Fibroblast of skin of right quadriceps (primary cell): ENCODE data around the gene KLHL25.

Experiments used
- DNase-seq: peaks from one replicate; pipeline ENCODE4 v3.0.0-alpha.2; 2013

The KLHL25 gene

DNA sequence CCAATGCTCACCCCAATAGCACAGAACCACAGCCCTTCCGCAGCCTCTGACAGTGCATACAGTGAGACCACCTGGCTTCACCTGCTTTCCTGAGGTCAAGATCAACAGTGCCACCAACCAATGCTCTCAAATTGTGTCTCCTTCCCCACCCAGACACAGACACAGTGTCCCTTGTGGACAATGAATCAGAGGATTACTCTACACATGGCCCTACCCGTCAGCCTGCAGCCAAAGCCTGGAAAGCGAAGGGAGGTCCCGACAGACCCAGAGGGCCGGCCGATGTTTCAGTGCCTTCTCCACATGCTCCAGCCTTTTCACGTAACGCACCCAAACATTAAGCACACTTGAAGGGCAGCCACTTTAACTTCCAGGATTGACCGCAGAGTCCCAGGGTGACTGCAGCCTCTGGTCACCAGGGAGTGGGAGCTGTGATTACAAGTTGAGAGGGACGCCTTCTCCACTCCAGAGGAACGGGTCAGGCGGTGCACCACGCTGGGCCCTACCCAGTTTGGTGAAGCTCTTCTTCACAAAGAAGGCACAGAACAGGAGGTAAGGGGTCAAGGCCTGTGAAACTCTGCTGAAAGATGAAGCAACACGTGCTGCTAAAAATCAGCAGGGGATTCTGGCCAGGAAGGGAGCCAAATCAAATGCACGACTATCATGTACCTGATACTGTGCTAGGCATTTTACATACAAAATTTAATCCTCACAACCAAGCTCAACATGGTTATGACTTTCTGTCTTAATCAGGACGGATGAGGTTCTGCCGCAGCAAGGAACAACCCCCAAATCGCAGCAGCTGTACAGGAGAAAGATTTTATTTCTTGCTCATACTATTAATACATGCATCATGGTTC is 17.2 kb downstream of the KLHL25 start:
- no peak for DNase-seq

DNA sequence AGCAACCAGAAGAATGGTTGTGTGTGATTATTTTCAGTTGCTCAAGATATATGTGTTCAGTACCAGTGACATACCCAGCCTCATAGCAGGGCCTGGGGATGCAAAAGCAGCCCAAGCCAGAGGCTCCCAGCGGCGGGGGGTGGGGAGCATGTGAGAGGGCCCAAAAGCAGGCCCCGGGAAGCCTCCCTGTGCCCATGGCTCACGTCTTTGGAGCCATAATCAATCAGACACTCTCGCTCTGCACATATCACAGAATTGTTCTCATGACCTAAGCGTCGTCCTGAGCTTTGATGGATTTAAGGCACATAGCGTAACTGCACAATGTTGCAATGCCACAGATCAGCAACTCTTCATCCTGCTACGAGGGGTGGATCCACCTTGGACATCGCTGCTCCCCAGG is 20.8 kb downstream of the KLHL25 start:
- no peak for DNase-seq

DNA sequence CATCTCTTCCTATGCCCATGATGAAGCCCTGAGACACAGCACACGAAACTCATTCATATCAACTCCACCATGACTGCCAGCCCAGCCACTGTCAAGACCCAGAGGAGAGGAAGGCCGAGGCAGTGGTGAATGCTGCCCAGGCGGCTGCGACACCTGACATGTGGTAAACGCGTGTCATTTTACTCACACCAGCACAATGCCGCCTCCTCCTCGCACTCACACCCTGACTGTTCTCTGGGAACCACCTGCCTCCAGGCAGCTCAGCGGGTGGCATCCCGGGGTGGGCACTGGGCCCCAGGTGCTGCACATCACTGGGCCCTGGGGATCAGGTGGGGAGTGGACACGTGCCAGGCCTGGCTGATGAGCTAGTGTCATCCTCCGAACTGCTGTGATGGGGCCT is 21.5 kb downstream of the KLHL25 start:
- DNase-seq, result no peak

DNA sequence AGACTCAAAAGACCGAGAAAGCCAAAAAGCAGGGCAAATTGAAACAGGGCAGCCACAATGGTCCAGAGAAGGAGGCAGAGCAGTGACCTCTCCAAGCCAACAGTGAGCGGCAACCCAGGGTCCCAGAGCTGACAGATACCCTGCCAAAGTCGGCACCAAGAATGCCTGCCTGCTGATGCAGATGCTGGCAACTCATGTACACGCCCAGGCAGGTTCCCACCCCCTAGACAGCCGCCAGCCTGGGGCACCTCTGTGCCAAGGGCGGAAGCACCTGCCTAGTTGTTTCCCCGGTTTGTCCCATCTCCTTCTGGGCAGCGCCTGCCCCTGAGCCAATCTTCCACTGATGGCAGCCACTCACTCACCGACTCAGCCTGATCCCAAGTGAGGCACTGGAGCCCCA is 22.1 kb downstream of the KLHL25 start:
- no peak for DNase-seq

DNA sequence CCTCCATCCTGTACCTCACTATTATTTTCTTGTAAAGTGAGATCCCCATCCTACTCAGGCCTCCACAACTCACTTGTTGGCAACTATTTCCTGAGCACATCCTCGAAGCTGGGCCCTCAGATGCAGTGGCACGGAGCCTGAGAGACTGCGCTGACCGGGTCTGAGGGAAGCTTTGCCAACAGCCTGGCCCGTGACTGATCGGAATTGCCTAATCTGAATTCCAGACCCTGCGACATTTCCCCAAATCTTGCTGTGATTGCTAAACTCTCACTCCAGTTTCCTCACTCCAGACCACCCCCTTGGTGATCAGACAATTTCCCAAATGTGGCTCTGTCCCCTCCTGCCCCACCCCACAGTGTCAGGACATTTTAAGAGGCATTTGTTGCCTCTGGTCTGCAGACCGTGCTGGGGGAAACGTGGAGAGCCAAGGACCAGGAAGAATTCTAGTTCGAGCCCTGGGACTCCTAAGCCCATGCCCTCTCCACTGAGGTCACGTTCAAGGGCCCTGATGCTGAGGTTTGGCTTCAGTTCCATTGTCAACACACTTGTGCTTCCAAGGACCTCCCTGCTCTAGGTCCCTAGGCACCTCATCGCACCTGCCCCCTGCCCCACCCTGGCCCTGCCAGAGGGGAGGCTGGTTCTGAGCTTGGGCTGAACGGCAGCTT is 22.8 kb downstream of the KLHL25 start:
- DNase-seq, result no peak

DNA sequence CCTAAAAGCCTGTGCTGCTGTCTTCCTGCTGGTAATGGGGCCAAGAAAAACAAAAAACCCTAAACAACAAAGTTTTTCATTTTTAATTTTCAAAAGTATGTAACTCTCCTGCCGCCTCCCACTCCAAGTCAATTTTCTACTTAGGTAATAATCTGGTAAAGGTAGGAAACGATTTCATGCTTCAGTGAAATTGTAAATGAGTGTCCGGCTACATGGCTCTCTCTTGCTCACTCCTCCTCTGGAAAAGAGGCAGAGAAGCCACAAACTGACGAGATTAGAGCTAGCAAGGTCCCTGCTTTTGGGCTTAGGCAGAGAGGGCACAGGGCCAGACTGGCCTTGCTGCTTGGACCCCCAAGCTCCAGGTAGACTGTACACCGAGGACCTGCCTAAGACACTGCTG is 23.5 kb downstream of the KLHL25 start:
- no peak for DNase-seq

DNA sequence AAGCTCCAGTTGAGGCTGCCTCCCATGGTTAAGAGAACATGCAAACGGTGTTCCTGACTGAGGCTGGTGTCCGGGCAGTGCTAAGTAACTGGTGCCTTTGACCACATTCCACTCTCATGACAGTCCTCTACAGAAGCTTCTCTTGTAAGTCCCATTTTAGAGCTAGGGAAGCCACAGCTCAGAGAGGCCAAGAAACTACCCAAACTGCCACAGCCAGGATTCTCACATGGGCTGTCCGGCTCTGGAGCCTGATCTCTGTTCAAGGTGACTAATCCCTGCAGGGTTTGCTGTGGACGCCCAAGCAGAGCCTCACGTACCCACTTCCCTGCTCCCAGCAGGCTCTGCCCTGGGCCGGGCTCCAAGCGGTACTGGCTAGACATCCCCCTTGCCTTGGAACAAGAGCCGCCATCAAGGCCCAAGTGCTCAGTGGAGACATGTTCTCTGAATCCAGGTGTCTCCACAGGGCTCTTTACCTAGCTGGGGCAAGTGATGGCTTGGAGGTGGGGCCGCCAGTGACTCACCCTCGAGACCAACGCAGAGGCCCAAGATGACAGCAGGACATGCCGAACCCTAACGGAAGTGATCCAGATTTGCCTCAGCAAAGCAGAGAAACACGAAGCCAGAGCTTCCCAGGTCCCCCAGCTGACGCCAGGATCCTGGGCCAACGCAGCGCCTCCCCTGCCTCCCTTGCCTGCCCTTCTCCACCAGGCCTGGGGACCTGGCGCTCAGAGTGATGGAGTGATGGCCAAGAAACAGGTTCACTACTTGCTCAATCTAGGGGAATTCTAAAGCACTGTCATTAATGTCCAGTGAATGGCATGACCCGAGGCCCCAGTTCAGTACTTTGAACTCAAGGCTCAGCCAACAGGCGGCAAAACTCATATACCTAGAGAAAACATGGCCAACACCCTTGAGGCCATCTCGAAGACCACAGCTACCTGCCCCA is 24.4 kb downstream of the KLHL25 start:
- DNase-seq, result no peak

DNA sequence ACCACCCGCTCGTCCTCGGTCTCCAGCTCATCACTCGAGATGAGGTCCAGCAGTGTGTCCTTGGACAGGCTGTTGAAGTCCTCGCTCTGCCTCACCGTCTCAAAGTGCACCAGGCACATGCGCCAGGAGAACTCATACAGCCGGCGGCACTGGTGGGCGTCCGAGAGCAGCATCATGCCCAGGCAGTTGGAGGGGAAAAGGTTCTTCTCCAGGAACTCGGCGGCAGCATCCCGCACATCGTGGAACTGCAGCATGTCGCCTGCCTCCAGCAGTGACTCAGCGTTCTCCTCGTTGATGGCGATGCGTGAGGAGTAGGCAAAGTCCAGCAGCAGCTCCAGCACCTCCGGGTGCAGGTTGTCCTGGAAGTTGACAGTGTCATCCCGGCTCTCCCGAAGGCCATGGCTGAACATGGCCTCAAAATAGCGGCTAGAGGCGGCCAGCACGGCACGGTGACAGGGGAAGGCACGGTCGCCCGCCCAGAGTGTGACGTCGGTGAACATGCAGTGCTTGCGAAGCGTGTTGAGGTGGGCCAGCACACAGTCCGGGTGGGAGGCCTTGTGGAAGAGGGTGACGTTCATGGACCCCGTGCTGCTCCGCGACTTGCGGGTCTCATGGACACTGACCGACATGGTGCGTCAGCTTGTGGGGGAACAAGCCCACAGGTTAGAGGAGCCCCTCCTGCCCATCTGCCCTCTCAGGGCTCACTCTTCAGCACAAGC is 25.4 kb downstream of the KLHL25 start:
- no peak for DNase-seq

DNA sequence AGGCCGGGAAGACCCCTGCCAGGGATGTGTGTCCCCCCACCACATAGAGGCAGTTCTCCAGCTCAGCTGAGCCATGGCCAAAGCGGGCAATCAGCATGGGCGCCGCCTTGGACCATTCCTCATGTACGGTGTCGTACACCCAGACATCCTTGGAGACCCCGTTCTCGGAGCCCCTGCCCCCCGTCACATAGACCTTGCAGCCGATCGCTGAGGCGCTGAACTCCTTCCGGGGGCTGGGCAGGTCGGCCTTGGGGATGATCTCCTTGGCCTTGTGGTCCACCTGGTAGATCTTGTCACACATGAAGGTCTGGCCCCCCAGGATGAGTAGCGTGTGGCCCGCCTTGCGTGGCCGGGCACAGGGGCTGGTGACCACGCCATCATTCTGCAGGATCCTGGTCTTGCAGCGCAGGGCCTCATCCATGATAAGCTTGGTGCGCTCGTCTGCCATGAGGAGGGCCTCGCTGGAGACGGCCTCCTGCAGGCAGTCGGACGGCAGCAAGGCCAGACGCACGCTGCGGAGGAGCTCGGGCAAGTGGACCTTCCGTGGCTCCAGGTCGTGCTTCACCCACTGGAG is 26.0 kb downstream of the KLHL25 start:
- DNase-seq, result no peak

DNA sequence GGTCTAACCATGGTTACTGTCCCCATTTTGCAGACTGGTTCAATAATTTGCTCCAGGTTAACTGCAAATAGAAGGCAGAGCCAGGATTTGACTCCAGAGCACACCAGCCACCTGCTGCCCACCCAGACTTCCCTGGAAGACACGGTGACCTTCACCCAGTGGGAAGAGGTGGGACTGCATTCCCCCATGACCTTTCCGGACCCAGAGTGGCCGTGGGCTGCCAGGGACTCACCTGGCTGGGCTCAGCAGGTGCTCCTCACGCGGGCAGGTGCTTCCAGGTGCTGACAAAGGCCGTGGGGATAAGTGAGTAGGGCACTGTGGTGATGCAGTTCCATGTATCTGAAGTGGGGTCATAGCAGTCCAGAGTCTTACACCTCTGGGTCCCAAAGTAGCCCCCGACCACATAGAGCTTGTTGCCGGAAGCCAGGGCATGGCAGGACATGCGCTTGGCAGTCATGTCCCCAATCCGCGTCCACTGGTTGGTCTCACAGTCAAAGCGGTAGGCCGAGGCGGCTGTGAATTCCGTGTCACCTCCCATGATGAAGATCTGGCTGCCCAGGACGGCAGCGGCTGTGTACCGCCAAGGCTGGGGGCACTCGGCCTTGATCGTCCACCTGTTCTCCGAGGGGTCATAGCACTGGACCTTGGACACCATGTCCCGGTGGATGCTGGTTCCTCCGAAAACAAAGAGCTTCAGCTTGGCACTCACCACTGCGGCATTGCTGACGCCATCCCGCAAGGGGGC is 26.8 kb downstream of the KLHL25 start:
- DNase-seq, result no peak

DNA sequence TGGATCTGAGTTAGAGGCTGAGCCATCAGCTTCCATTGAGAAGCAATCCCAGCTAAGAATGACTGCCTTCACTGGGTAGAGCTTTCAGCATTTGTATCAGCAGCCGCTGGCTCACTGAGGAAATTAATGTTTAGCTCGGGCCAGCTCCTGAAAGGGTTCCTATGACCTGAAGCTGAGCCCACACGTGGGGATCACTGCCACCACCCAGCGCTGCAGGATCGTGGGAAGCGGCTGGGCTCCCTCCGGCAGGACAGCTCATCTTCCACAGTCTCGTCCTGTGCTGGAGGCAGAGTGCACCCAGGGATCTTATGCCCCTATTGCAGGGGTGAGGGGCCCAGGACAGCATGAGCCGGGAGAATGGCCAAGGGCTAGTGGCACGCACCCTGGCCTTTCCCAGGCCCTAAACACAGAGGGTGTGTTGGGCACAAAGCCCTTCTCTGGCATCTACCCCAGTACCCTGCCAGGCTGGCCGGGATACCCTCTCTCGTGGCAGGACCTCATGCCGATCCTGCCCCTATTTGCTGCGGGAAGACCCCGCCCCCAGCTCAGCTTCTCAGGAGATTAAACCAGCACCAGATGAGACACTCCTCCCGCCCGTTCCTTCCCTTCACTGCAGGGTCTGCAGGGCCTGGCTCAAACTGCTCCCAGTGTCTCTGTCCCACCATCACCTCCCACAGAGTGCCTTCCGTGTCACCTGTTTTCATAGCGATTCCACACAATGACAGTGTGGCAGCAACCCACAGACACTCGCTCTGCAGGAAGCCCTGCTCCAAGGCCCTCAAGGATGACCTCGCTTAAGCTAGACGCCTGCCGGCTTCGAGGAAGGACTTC is 28.5 kb downstream of the KLHL25 start:
- DNase-seq, result no peak

DNA sequence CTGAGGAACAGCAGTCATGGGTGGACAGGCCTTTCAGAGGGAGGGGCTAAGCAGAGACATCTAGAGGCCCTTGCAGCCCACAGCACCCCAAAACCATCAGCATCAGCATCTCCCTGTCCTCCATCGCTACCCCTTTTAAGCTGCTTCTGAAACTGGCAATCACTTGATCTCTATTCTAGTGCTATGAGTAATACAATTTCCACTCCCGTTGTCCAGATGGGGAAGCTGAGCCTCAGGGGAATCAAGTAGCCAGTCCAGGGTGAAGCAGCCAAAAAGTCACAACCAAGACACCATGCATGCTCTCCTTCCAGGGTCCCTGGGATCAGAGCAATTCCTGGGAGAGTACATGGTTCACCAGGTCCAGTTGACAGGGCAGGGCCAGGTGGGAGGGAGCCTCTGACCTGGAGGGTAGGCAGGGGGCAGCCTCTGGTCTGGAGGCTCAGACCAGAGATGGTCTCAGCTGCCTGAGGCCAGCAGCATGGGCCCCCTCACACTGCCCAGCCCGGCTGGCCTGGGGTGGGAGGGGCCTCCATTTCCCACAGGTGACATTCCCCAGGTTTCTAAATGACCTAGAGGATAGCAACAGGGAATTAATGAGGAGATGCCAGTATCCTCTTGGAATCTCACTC is 30.0 kb downstream of the KLHL25 start:
- DNase-seq, result peak; percentile 20

DNA sequence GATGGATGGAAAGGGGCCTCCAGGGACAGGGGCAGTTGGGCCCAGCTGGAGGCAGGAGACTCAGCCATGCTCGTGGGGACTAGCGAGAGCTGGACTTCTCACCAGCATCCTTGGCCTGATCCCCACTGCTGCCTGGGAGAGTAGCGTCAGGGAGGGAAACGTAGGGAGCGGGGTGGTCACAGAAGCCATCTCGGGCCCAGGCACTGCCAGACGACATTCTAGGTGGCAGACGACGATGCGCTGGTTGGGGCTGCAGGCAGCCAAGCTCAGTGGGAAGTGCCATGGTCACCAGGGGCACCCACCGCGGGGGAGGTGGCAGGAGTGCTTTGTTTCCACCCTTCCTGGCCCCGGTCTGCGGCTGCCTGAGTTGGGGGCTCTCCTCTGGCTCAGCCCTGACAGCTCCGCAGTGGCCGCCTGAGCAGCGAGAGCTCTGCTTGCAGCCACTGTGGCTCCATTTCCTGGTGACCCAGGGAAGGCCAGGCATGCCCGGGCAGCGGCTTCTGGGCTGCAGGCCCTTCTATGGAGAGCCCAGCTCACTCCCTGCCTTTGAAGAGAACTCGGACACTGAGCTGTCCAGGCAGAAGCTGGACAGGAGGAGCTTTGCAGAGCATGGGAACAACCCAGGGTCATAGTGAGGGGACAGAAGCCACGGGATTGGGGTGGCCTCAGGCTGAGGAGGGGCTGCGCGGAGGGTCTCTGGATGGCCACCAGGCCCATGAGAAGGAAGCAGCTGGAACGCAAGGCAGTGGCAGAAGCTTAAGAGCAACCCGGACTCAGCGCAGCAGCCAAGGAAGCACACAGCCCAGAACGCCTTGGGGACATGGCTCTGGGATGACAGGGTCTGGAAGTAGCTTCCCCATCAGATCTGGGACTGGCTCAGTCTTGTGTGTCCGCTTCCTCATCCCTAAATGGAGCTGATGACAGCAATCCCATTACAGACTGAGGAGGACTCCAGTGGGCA is 30.8 kb downstream of the KLHL25 start:
- DNase-seq, result no peak

DNA sequence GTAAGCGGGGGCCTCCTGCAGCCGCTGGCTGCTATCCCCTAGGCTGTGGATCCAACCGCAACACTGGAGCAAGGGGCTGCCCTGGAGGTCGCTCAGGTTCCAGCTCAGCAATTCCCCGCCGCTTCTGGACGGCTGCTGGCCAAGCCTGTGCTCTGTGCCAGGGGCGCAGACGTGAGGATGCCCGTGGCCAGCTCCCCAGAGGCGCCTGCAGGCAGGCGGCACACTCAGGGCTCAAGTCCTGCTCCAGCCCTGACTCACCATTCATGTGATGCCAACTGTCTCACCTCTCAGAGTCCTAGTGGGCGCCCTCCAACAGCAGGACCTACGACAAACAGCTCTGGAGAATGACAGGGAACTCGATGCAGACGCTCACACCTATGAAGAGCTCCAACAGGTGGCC is 31.6 kb downstream of the KLHL25 start:
- no peak for DNase-seq

DNA sequence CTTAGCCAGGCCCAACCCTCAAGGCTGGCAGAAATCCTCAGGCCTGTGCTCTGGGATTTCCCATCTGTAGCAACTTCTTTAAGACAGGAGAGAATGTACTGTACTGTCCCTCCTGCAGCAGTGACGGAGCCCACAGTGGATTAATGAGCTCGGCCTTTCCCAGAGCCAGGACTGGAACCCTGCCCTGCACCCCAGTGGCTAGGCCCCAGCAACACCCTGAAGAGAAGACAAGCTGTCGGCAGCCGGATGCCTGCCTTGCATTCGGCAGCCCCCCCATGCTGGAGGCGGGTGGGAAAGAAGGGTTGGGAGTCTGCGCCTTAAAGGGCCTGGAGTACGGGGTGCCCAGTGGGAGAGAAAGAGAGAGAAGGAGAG is 32.0 kb downstream of the KLHL25 start:
- no peak for DNase-seq

DNA sequence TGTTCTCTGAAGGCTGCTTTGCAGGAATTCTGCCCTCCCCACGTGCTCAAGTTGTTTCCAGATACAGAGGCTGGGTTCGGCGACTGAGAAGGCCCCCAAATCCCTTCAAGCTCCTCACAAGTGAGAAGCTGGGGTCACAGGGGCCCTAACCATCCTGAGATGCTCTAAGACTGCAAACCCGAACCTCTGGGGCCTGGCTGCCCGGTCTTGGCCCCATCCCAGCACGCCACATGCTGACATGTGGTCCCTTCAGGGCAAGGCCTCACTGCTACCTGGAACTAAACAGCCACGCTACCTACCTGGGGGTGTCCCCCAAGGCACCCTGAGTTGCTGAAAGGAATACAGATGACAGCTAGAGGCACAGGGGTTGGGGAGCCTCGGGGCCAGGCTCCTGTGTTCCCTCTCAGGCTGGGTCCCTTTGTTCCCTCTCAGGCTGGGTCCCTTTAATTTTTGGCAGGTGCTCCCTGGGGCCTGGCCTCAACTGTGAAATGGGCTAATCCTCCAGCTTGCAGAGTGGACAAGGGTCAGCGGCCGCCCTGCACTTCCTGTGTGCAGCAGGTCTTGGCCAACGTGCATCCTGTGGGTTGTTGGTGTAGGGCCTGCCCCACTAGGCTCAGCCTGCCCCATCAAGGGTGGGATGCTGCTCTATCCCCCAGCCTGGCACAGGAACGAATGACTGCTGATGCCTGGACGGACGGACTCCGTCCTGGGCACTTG is 32.5 kb downstream of the KLHL25 start:
- no peak for DNase-seq

DNA sequence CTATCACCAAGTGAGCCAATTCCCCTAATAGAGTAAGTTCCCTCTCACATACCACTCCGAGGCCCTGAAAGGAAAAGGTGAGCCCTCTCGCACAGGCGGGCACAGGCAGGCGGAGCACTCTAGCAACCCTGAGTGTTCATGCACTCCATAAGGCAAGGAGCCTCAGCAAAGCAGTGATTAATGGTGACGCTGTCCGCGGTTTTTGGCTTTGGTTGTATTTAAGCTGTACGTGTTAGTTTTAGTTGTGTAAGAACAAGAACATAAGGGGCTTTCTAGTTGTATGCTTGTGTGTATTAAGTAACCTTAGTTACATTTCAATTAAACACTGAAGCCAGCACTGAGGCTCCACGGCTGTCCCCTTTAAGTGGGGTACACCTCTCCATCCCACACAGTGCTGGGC is 33.1 kb downstream of the KLHL25 start:
- peak; percentile 32 for DNase-seq
